Stimulated activated CD4-positive, alpha-beta T cell treated with anti-CD3 and anti-CD28 coated beads, TNF-alpha, amount 100 ng/mL, for 48 hours (primary cell): Measurements from ENCODE around the gene TUBA8.

Experiments
- DNase-seq, 3 donors: peaks; one replicate each; pipeline ENCODE4 v3.0.0-alpha.2; 2020; ENCODE audit warnings: low read depth in 3 of 3

TUBA8 gene

DNA sequence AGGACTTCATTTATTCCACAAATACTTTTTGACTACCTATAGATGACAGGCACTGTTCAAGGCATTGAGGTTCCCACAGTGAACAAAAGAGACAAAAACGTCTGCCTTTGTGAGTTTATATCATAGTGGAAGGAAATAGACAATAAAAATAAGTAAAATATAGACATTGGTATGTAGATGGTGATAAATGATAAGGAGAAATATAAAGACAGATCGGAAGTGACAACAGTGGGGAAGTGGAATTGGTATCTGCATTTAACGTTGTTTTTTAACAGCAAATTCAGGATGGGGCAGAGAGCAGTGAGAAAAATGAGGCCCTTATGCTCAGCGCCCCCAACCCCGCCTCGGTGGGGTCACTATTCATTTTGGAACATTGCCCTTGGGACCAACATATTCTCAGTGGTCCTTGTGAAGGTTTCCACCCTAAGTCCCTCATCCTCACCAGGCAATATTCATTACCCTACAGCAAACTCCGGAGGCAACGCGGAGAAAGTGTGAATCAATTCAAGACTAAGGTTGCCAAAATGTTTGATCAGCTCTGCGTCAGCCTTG, 33.4 kb upstream of the TUBA8 start:
- DNase-seq = no peak

DNA sequence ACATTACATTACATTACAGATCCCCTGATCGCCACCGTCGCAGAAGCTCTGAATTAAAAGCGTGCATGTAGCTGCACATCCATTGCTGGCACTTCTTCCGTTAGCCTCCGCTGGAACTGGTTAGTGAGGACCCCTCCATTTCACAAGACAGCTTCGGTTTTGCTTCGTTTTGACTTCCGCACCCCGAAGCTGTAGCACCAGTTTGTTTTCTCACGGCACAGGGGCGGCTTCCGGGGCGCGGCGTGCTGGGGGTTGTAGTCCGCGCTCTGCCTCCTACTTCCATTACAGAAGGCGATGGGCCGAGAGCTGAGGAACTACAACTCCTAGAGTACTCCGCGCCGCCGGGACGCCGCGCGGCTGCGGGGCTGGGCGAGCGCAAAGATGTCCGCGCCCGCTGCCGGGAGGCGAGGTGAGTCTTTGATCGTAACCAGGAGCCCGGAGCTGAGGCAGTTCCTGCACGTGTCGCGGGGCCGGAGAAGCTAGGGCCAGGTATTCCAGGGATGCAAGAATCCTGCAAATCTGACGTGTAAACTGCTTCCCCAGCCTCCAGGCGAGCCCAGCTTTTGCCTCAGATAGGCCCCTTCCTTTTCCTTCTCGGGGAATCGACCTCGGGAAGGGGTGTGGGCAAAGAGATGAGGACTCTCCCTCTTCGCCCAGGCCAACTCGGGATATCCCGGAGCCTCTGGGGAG, 32.8 kb upstream of the TUBA8 start, which contains the start of gene PEX26:
PEX26 (plus strand) TSS at position 352 of the 690 bp plus-strand sequence. CDS start 387 bp downstream, outside the sequence.
- peak; percentile 88 to 94 (median 92) for DNase-seq

DNA sequence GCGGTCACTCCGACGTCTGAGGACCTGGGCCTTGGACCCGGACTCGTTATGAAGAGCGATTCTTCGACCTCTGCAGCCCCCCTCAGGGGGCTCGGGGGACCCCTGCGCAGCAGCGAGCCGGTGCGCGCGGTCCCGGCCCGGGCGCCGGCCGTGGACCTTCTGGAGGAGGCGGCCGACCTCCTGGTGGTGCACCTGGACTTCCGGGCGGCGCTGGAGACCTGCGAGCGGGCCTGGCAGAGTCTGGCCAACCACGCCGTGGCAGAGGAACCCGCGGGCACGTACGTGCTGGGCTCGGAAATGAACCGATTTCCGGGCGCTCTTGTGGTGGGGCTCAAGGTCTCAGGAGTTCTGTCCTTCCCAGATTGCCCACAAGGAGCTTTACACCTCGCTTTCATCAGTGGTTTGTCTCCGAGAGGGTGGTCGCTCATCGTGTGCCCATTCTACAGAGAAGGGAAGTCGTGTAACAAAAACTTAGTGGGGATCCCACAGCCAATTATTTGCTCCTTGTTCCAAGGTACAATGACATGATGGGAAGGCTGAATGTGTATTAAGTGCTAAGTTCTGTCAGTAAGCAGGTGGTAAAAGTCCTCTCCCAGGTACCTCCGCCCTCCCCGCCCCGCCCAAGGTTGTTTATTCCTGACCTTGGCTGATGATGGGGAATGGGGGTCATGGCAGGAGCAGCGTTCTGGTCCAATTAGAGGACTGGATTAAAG, 32.1 kb upstream of the TUBA8 start:
- DNase-seq = no peak

- DNase-seq = no peak
Observed at GRCh38 chr22:18079706-18080233, 30.8 kb upstream of the TUBA8 start.

- DNase-seq = no peak
Observed at GRCh38 chr22:18081416-18081815, 29.2 kb upstream of the TUBA8 start.

- DNase-seq = no peak
Observed at GRCh38 chr22:18082467-18082866, 28.1 kb upstream of the TUBA8 start.

- no peak for DNase-seq
Observed at GRCh38 chr22:18083406-18083805, 27.2 kb upstream of the TUBA8 start.

DNA sequence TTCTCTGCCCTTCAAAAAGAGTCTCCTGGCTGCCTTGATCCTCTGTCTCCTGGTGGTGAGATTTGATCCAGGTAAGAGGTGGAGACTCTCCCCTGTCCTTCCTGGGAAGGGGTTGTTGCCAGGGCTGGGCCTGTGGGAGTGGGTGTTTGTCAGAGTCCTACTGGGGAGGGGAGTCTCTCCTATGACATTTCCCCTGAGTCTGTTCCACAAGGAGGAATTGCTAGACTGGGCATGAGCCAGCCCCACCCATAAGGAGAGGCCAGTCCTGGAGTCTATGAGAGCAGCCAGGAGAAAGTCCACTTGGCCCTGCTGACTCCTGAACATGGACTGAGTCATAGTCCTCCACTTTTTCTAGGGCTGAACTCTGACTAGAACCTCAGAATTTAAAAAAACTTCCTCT, 25.4 kb upstream of the TUBA8 start:
- DNase-seq = no peak

GRCh38 chr22:18087350-18087855, 23.2 kb upstream of the TUBA8 start:
- DNase-seq = no peak

DNA sequence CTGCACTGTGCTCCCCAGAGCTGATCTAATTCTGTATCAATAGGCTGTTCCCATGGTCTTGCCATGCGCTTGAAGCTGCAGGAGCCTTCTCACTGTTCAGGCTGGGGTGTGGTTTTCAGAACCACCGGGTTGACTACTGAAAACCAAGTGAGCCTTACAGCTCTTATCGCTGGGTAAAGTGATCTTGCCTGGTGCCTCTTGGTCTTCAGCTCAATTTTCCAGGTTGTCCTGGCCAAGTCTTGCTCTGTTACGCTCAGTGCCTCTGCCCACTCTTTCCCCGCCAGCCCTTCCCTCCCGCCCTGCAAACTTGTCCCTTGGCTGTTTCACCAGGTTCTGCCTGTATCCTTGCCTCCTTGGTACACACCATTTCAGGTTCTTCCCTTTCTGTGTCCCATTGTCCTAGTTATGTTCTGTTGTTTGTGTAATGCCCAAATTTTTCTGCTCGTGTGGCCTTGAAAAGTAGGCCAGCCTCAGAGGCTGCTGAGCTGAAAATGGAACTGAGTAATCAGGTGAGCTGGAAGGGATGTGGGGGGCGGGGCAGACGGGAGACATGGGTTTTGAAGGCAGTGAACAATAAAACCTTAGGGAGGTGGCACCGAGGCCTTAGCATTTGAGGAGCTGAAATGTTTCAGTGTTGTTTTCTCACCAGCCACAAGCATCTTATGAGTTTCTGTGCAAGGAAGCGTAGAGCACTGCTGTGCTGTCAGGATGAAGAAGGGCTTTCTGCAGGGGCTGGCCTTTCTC, 21.6 kb upstream of the TUBA8 start:
- no peak for DNase-seq

DNA sequence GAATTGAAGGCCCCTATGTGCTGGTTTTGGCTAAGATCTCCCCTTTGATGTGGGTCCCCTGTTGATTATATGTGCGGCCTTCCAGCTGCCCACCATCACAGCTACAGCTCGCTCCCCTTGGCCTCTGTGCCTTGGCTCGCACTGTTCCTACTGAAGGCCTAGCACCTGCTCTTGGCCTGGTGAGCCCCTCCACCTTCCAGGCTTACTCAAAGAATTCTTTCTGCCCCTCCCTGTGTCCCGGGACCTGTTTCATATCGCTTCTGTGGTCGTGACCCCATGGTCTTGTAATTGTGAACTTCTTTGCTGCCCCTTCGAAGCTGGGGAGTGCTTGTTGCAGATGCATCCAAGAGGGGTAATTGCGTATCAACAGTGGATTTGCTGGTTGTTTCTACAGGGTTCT, 20.3 kb upstream of the TUBA8 start:
- DNase-seq = no peak

GRCh38 chr22:18091478-18091877, 19.1 kb upstream of the TUBA8 start:
- no peak for DNase-seq

GRCh38 chr22:18091916-18092526, 18.6 kb upstream of the TUBA8 start:
- no peak for DNase-seq

- no peak for DNase-seq
Observed at GRCh38 chr22:18093661-18094060, 16.9 kb upstream of the TUBA8 start.

- no peak for DNase-seq
Observed at GRCh38 chr22:18095101-18095805, 15.4 kb upstream of the TUBA8 start.

DNA sequence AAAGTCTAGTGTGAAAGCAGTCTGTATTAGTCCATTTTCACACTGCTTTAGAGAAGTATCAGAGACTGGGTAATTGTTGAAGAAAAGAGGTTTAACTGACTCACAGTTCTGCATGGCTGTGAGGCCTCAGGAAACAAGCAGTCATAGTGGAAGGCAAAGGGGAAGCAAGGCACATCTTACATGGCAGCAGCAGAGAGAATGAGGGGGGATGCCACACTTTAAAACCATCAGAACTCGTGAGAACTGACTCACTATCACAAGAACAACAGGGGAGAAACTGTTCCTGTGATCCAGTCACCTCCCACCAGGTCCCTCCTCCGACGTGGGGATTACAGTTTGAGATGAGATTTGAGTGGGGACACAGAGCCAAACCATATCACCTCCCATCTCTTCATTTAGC, 13.8 kb upstream of the TUBA8 start:
- DNase-seq = no peak

GRCh38 chr22:18100781-18101180, 9.8 kb upstream of the TUBA8 start:
- no peak for DNase-seq

DNA sequence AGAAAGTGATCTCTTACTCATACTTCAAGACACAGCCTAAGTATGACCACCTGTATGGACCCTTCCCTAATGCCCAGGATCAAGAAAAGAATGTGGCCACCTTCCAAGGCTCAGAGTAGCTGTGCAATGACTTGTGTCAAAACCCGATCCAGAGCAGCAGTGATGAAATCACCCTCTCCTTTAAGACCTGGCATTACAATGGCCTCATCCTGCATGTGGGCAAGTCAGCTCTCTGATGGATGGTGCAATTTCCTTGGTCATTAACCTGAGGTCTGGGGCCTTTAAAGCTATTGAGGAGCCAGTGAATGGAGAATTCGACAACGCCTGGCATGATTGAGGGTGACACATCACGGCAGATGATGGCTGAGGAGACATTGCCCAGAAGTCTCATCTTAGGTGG, 9.1 kb upstream of the TUBA8 start:
- no peak for DNase-seq

- no peak for DNase-seq
Observed at GRCh38 chr22:18103527-18104269, 6.9 kb upstream of the TUBA8 start.

- no peak for DNase-seq
Observed at GRCh38 chr22:18104566-18104965, 6.0 kb upstream of the TUBA8 start.
